Retinal pigment epithelial cell (primary cell): ENCODE results near the gene HHIP.
A peak's percentile ranks its signal among the peaks of the same experiment; 100 is the strongest.

ENCODE experiments used
- DNase-seq: peaks from one replicate; pipeline ENCODE4 v3.0.0-alpha.2; 2010; ENCODE audit warnings: low read depth
- H3K4me3 ChIP-seq: 2 replicates; pipeline ENCODE4 v1.5.1; 2011; ENCODE audit warnings: mild to moderate bottlenecking, low read length, control low read depth, moderate library complexity
- CTCF ChIP-seq: conservative IDR thresholded peaks from 2 replicates; pipeline ENCODE4 v1.5.1; 2011; ENCODE audit warnings: low read depth, low read length, control low read depth, inconsistent platforms

The HHIP gene

DNA sequence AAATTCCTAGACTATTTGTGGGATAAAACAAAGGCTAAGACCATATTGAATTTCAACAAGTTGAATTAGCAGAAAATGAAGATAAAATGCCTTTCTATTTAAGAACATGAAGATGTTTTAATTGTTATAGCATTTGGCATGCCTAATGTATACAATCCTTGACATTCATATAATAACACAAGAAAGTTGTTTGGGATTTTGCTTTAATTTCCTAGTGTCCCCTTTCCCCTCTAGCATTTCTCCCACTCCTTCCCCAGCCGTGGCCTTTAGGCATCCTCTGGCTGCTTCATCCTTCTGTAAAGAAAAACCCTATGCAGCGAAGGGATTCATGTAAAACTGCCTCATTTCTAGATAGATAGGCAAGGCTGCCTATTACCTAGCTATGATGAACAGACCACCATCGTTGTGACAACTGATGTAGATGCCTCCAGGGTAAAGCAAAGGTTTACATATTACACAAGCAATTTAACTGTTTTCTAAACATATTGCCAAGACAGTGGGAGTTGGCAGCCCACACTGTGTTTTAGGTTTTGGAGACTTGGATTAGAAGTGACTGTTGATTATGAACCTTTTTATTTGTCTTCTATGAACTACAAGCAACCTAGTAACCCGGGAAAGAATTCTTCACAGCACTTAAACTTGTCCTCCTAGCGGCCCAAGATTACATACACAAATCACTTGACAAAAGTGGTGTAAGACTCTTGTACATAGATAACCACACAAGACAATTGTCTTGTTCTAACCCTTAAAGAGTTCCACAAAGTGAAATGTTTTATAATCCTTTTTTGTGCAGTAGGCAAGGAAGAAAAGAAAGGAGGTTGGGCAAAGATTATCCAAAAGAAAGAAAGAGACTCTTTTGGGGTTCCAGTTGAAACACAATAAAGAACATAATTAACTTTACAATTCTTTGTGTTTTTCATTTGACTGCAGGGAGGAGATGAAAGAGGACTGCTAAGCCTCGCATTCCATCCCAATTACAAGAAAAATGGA is 59.9 kb downstream of the HHIP start:
- TF ChIP-seq CTCF: no peak

DNA sequence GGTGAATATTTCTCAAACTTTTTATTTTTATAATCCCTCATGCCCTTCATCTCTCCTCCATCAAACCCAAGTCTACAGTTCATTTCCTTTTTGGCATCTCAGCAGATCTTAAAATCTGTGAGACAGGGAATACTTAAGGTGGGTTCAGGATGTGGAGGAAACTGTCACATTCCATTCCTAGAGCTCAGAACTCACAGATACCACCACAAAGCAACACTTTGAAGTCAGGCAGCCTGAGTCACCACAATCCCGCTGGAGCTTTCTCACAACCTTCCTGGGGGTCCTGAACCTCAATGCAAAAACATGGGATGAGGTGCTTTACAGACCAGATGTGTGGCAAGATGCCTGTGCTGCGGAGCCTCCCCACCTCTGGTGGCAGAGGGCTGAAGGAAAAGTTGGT is 63.2 kb downstream of the HHIP start:
- TF ChIP-seq CTCF: no peak
- no peak overlapping the region for H3K4me3 ChIP-seq
- DNase-seq: peak; percentile 12

More for the DNA sequence above, 59.9 kb downstream of the HHIP start:
- no peak for DNase-seq
- H3K4me3 ChIP-seq: no peak overlapping the region

DNA sequence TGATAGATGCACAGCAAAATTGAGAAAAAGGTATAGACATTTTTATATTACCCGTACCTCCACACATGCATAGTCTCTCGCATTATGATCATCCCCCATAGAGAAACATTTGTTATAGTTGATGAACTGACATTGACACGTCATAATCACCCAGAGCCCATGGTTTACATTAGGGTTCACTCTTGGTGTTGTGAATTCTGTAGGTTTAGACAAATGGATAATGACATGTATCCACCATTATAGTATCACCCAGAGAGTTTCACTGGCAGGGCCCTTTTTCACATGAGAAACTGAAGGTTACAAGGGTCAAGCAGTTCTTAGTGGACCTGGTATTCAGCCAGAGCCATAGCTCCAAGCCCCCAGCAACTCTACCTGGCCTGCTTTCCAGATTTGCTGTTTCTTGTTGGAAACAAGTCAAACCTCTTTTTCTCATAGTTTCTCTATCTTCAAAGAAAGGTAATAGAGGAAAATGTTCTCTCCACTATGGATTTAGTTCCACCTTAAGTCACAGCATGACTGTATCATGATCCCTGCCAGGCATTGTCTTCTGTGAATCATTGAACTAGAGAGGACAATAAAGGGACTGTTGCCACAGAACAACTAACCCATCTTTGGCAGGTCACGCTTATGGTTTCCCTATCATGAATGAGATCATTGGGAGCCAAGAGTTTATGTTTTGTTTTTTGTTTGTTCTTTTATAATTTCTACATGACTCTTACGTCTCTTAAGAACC is 64.0 kb downstream of the HHIP start:
- no peak for TF ChIP-seq CTCF
- H3K4me3 ChIP-seq: no peak overlapping the region
- DNase-seq: no peak

- H3K4me3 ChIP-seq: no peak overlapping the region
- TF ChIP-seq CTCF: no peak
- no peak for DNase-seq
These were observed 64.6 kb downstream of the HHIP start for GRCh38 chr4:144710526-144710912.

DNA sequence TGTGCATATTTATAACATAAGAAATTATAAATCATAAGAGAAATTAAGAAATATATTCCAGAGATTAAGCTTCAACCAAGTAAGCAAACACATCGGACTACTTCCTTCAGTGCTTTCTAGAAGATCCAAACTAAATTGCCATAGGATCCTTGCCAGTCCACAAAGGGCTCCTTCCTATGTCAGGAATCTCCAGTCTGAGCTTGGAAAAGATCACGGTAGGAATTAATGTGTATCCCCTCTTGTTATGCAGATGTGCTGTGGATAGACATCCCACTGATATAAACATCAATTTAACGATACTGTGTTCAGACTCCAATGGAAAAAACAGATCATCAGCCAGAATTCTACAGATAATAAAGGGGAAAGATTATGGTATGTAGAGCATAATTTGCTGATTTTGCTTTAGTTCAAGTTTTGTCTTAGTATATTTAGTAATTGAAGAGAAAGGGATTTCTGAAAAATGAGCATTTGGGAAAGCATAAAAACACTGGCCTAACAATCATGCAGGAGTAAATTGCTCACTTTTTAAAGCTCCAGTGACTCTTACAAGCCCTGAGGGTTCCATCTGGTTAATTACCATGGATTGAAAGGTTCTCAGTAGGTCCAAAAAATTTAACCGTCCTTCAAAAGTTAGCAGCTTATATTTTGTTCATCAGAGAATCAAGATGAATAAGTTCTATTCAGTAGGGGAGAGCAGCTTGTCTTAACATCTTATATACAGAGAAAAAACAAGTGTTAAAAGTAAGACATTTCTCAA is 65.9 kb downstream of the HHIP start:
- H3K4me3 ChIP-seq: no peak overlapping the region
- no peak for DNase-seq
- TF ChIP-seq CTCF: no peak

DNA sequence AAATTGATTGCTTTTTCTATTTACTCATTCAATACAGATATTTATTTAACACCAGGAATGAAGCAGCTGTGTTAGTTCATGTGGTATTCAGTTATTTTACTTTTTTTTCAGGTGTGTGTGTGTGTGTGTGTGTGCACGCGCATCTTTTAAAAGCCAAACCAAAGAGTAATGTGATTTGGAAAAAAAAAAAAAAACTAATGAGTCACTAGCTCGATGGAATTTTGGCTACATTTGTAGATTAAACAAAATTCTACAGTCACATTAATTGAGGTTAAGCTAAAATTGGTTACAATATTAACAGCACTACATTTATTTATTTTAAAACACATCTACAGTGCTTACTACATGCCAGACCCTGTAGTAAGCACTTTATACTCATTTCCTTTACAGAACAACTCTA is 66.8 kb downstream of the HHIP start:
- DNase-seq: no peak
- no peak overlapping the region for H3K4me3 ChIP-seq
- no peak for TF ChIP-seq CTCF
